Activated CD8-positive, alpha-beta memory T cell treated with anti-CD3 and anti-CD28 coated beads for 48 hours (primary cell): ENCODE results near the gene MDH1B.
"Not testable (repeated sequence)": the region's sequence is repeated elsewhere in the genome, so short reads cannot be mapped to it uniquely, and the experiment has no call there.

ENCODE experiments used
- DNase-seq, 3 experiments: peaks; one replicate each; pipeline ENCODE4 v3.0.0-alpha.2; 2020; ENCODE audit warnings: low read depth in 2 of 3, low spot score in 2 of 3

Gene MDH1B

DNA sequence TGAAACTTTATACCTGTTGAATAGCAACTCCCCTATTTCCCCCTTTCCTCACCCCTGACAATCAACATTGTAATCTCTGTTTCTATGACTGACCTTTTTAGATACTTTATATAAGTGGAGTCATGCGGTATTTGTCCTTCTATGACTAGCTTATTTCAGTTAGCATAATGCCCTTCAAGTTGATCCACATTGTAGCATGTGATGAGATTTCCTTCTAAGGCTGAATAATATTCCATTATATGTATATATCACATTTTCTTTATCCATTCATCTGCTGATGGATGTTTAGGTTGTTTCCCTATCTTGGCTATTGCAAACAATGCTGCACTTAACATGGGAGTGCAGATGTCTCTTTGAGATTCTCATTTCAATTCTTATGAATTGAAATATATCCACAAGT lies 9.7 kb upstream of the MDH1B start:
- no peak for DNase-seq

DNA sequence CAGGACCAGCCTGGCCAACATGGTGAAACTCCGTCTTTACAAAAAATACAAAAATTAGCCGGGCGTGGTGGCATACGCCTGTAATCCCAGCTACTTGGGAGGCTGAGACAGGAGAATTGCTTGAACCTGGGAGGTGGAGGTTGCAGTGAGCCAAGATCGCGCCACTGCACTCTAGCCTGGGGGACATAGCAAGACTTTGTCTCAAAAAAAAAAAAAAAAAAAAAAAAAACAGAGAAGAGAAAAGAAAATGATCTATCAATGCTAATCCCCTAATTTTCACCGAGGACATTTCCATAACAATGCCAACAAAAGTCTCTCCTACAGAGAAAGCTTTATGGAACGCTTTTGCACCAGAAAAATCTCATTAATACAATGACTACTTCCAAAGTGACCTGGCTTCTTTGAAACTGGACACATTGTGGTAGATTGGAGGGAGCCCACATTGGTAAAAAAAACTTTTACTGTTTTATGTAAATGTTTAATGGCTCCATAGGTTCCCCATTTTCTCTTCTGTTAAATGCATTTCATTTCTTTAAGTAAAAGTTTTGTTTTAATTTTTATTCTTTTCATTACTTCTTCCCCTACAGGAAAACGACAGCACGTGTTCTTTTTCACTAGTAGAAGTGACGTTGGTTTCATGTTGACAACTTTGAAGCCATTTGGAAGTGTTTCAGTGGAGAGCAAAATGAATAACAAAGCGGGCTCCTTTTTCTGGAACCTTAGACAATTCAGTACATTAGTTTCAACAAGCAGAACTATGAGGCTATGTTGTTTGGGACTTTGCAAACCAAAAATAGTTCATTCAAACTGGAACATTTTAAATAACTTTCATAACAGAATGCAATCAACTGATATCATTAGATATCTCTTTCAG lies 1.2 kb upstream of the MDH1B start:
- DNase-seq = no peak

DNA sequence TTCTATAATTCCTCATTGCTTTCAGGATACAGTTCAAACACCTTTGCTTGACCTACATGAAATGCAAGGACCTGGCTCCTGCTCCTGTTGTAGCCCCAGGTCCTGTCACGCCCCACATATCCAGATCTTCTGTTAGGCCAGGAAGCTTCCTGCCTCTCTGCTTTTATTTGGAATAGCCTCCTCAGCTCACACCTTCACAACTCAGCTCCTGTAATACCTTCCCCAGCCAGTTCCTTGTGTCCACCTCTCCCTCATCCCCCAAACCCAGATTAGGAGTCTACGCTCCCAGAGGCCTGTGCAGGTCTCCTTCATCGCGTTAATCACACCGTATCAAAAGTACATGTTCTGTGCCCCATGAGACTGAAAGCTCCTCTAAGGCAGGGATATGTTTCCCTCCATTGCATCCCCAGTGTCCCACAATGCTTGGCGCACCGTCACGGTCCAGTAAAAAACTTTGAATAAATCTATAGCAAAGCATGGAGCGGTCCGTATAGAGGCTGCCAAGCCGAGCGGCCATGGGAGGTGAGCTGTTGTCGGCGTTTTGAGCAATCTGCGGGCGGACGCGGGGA lies 371 bp downstream of the MDH1B start:
- DNase-seq = no peak

DNA sequence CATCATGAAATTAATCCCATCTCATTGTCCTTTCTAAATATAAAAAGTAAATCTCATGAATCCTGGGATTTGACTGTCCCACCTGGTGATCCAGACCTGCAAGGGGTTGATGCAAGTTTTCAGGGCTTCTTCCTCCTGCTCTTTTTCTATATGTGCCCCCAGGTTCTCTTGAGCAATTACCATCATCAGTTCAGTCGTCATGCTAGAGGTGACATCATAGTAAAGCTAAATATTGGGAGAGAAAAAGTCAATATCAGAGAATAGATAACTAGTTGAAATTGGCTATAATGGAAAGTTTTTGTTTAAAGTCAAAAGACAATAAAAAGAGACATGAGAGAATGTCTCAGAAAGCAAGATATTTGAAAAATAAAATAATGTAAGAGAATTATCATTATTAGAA lies 8.3 kb downstream of the MDH1B start:
- DNase-seq = no peak

DNA sequence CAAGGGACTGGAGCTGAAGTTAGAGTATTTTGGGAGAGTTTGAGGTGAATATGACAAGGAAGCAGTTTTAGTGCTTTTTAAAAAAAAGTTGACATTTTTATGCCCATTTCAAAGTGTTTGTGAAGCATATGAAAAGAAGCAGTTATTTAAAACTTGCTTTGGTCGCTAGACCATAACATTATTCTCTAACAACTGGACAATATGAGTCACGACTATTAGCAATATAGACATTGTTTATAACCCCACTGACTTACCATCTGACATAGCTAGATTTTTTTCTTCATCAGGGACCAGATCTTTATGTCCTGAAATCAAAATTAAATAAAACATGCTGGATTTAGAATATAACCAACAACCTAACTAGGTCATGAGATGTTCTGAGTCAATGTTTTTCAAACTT lies 24.3 kb downstream of the MDH1B start:
- no peak for DNase-seq

DNA sequence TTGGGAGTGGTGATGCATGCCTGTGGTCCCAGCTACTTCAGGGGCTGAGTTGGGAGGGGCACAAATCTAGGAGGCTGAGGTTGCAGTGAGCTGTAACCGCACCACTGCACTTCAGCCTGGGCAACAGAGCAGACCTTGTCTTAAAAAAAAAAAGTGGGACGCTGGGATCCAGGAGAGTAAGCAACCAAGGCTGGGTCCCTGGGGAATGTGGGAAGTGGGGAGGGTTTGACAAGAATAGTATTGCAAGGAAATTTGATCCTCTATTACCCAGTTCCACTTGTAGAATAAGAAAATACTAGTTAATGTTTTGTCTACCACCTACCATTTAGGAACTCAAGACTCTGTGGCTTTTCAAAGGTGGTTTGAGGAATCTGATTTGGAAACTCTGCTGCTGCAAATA lies 25.9 kb downstream of the MDH1B start:
- DNase-seq = no peak

DNA sequence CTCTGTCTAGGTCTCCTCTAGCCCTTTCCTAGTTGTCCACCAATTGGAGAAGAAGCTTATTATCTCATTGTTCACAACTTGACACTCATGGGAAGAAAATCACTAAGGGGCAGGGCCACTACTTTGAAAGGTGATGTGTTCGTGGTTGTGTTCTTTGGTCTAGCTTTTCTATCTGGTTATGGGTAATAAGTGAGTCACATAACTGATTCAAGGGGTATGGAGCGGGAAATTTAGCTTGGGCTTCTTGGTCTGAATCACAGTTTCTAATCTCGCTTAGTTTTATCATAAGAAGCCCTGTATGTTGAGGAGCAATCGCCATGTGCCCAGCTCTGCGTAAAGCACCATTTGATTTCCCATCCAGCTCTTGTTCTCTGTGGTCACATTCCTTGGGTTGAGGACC lies 28.2 kb downstream of the MDH1B start:
- DNase-seq = no peak

DNA sequence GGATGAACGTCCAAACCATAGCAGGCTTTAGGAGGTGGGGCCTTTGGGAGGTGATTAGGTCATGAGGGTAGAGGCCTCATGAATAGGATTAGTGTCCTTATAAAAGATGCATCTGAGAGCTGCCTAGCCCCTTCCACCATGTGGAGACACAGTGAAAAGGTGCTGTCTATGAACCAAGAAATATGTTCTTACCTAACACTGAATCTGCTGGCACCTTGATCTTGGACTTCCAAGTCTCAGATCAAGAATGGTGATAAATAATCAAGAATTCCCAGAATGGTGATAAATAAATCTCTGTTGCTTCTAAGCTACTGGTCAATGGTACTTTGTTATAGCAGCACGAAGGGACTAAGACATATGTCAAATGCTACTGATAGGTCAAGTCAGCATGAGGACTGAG lies 31.8 kb downstream of the MDH1B start:
- DNase-seq = no peak

DNA sequence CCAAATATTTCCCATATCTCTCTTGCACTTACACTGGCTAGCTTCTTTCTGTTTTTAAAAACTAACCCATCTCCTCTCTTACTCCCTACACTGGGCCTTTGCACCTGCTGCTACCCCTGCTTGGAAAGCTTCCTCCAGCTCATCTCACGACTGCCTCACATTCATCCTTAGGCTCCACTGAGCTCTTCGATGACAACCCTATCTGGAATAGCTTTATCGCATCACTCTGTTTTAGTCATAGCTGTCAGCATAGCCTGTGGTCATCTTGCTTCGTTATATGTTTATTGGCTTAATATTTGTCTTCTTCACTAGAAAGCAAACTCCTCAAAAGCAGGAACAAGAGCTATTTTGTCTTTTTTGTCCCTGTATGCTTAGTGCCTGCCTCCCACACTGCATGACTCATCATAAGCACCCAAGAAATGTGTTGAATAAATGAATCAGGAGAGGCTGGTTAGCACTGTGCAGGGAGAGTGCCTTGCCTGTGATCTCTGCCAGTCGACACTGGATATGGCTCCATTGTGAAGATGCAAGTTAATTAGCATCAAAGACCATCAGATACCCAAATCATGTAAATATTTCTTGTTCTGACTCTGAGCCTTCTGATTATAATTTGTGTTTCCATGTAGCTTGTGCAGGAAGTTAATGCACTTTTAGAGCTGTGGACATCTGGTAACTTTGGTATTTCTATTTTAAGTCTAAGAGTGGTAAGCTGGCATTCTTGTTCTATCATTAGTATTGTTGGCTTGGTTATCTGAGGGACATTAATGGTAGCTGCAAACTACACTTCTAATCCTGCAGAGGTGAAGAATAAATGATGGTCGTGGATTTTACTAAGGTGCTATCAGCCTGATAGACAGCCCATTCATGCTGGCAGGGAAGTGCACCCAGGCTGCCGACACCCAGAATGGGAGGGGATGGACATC lies 36.6 kb downstream of the MDH1B start:
- DNase-seq = no peak

DNA sequence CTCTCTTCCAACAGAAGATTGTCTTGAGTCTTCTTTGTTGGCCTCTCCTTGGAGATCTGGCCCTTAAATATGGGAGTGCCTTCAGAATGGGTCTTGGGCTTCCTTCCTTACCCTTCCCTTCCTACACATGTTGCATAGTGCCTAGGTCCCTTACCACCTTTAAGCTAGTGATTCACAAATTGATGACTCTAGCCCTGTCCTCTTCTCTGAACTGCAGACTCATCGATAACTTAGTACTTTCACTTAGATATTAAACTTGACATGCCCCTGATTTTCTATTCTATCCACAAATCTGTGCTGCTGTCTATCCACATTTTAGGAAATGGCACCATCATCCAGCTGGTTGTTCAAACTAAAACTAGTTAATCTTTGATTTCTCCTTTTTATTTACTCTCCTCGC lies 37.8 kb downstream of the MDH1B start:
- DNase-seq = no peak

DNA sequence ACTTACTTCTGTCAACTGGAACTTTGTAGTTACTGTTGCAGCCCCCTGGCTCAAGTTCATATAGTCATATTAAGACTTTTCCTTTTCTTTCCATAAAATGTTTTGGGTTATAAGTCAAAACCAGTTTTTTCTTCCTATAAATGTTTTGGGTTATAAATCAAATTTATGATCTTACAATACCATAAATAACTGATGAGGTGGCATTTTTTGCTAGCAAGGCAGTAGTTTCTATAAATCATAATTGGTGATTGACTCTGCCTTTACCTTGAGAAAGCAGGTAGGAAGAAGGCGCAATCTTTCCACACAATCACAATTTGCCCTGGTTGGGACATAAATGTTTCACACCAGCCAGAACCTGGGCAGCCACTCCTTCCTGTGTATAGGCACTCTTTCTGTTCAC lies 41.8 kb downstream of the MDH1B start:
- no peak for DNase-seq

DNA sequence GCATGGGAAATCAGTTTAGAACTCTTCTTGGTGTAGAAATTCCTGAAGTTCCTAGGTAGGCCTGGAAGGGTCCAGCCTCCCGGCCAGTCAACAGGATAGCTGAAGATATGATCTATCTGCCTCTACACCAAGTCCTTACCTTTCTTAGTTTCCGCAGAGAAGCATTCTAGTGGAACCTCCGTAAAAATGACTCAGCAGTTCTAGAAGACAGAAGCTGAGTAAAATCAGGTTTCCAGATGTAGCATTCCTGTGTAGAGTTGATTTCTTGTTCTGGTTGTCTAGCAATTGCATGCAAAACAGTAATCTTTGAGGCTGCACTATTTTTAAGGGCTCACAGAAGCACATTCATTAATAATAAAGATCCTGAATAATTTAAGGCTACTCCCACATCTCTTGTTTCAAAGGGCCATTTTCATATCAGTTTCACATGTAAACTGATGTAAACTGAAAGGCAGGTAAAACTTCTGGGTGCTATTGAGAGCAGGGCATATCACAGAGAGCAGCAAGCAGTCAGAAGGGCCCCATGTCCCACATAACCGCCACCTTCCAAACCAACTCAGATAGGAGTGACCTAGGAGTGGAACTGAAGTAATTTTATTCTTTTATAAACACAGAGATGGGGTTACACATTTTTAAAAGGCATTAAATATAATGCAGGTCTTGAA lies 43.7 kb downstream of the MDH1B start:
- no peak for DNase-seq

DNA sequence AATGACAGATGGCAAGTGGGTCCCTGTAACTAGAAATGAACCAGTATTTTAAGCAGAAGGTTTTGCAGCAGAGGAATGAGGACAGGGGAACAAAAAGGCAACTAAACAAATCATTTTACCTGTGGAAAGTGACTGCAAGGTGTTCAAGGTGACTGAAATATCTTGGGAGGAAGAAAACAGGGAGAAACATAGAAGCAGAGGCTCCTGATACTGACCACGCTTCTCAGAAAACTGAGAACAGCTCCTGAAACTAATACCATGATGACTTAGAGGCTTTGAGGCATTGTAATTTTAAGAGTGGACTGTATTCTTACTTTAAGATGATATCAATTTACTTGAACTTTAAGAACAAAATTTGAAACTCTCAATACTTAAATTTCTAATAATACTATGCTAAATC lies 46.8 kb downstream of the MDH1B start, which contains the start of gene DYTN:
DYTN (minus strand) TSS at position 101 of the 400 bp plus-strand sequence. CDS start 117 bp downstream, outside the sequence.
- DNase-seq = no peak

DNA sequence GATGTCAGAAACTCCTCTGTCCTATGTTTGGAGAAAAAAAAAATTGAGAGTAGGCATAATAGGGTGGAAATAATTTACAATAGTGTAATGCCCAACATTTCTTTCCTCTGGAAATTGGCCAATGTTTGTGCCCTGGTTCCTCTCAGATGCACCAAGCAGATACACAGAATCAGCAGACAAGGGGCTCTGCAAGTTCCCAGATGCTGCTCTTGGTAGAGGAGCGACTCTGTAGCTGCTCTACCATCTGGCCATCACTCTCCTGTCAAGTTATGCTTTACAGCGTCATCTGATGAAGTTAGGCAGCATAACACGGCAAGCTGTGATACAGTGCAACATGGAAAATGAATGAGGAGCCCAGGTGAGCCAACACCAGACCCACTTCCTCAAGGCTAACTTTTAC lies 48.5 kb downstream of the MDH1B start:
- no peak for DNase-seq

DNA sequence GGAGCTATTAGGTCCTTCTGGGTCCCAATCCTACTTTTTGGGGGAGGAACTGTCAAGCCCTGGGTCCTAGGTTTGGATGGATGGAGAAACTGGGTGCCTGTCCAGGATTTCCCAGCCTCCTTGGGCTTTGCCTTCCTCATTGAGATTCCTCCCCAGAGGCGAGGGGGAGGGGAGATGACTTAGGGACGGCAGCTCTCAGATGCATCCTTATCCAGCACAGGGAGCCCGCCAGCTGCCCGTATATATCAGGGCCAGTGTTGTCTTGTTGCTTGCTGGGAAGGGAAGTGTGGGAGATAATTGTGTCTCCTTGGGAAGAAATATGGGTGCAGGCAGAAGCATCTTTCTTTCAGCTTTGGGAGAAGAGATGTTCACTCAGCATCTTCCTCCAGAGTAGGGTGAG lies 49.9 kb downstream of the MDH1B start:
- not testable (repeated sequence) for DNase-seq

DNA sequence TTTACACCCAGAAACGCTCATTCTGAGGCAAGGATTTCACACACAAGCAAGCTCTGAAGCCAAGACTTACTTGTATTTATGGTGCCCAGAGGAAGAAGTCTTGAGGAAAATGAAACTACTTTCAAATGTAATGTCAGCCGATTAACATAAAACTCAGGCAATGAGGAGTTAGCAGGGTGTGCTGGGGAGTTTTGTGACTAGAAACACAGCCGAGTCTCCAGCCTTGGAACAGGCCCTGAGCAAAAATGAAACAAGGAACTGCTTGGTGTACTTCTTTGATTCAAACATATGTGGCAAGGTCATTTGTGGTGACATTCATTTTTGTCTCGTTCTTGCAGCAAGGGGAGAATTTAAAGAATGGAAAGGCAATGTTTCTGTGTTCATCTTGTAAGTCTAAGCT lies 51.4 kb downstream of the MDH1B start:
- no peak for DNase-seq

DNA sequence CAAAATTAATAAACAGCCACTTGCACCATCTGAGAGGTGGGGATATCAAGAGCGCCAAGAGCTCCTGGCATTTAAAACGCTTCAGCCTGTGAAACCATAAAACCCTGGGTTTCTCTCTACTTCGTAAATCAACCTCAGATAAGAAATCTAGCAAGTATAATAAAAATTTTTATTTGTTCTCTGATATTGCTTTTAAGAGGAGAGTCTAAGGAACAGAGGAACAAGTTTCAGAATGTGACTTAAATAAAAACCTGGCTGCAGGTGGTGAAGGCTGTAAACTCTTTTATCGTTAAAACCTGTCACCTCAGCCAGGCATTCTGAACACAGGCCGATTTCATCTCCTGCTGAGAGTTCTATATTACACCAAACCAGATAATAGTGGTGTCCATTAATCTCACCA lies 56.8 kb downstream of the MDH1B start:
- DNase-seq = no peak

DNA sequence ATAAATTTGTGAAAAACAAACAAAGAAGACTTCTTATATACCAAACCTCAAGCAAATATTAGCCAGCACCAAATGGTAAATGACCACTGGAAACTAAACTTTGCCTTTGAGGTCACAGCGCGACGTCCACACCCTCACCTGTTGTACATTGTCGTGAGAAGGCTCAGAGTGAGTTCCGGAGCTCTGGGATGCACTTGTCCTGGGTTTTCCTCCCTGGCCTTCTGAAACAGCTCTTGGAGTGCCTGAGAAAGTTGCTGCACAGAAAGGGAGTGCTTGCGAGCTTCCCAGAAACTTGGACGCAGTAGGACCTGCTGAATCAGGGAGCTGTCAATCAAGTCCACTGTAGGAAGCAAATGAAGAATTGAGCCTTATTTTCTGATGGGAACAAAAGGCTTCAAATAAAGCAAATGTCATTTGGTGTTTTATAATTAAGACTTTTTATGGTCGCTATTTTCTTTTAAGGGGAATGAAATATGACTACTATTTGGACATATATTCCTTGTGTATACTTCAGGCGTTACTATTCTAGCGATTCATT lies 57.9 kb downstream of the MDH1B start:
- DNase-seq = no peak

DNA sequence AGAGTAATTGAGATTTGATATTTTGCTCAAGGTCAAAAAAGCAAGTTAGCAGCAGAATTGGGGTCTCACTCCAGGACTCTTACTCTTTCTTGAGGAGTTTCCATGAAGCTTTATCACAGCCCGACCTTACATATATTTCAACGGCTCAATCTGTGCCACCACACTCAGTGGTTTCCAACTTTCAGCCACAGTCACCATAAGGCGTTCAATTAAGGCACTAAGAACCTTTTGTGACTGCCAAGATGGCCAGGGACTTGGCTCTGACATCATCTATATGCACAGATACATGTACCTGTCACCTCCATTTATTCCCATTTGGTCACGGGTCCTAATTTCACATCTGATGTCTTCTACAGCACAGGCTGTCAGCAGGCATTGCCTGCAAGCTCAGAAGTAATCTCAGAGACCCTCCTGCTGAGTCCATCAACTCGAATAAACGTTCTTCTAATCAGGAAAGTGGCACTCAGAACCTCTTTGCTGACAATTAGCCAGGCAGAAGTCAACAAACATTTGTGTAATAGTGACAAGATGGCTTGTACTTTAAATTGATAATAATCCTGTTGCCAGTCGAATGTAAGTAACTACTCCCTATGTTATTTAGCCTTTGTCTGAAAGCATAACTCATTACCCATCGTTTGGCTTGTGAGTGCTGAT lies 63.0 kb downstream of the MDH1B start:
- DNase-seq = no peak

DNA sequence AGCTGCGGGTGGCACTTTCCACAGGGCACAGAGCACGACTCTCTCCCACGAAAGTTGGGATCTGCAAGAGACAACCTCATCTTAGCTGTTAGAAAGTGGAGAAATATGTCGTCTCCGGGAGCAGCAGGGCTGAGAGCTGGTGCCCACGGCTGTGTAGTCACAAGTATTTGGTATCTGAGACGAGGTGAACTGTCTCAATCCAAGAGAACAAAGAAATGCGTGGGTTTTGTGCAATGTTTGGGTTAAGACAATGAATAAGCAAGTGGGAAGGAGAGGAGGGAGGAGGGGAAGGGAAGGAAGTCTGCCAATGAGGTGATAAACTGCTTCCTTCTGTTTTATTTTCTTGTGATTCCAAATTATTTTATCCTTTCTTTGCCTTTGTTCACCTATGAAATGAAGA lies 65.0 kb downstream of the MDH1B start:
- DNase-seq = no peak
